HG02884 (cell line): ENCODE data around the gene SHOC2.
A peak's percentile ranks its signal among the peaks of the same experiment; 100 is the strongest.

ENCODE experiments used
- ATAC-seq: cut with Tn5 transposase; IDR thresholded peaks from one replicate; pipeline ENCODE4 v1.9.1; 2021; ENCODE audit warnings: mild to moderate bottlenecking, moderate library complexity; ENCODE audit not compliant: unreplicated experiment

SHOC2 gene

GRCh38 chr10:110944792-110945396, 25.5 kb downstream of the SHOC2 start:
- ATAC-seq, result no peak

- ATAC-seq, result no peak
Observed at GRCh38 chr10:110946496-110946895, 27.1 kb downstream of the SHOC2 start.

- no peak for ATAC-seq
Observed at GRCh38 chr10:110947061-110947595, 27.7 kb downstream of the SHOC2 start.

GRCh38 chr10:110951381-110951780, 32.0 kb downstream of the SHOC2 start:
- ATAC-seq, result no peak

- no peak for ATAC-seq
Observed at GRCh38 chr10:110957606-110958005, 38.2 kb downstream of the SHOC2 start.

- ATAC-seq, result no peak
Observed at GRCh38 chr10:110959379-110960332, 40.3 kb downstream of the SHOC2 start.

- ATAC-seq, result no peak
Observed at GRCh38 chr10:110960333-110960712, 40.9 kb downstream of the SHOC2 start.

GRCh38 chr10:110962443-110962842, 43.0 kb downstream of the SHOC2 start:
- ATAC-seq, result no peak

- ATAC-seq, result no peak
Observed at GRCh38 chr10:110963162-110963561, 43.8 kb downstream of the SHOC2 start.

GRCh38 chr10:110964681-110965080, 45.3 kb downstream of the SHOC2 start:
- ATAC-seq, result no peak

- ATAC-seq, result no peak
Observed at GRCh38 chr10:110965216-110965615, 45.8 kb downstream of the SHOC2 start.

- ATAC-seq, result no peak
Observed at GRCh38 chr10:110966146-110966545, 46.7 kb downstream of the SHOC2 start.

- no peak for ATAC-seq
Observed at GRCh38 chr10:110967009-110967630, 47.7 kb downstream of the SHOC2 start.

- peak; percentile 65 for ATAC-seq
Observed at GRCh38 chr10:110967645-110968044, 48.2 kb downstream of the SHOC2 start.

GRCh38 chr10:110969183-110969582, 49.8 kb downstream of the SHOC2 start:
- ATAC-seq, result no peak

GRCh38 chr10:110971638-110972037, 52.2 kb downstream of the SHOC2 start:
- ATAC-seq, result no peak

GRCh38 chr10:110972231-110973134, 53.1 kb downstream of the SHOC2 start:
- ATAC-seq, result no peak

- no peak for ATAC-seq
Observed at GRCh38 chr10:110973400-110973799, 54.0 kb downstream of the SHOC2 start.

- ATAC-seq, result no peak
Observed at GRCh38 chr10:110976577-110976976, 57.2 kb downstream of the SHOC2 start.

GRCh38 chr10:110977662-110978061, 58.3 kb downstream of the SHOC2 start:
- ATAC-seq, result no peak
